ENCODE results near the gene EPG5. TPM values are rescaled to one million over a fixed set of nuclear protein-coding genes. Genes with fewer than 3 reads are reported as not detected.

EPG5 gene
- polyA plus RNA-seq, 1 experiment: 37.8 TPM

DNA sequence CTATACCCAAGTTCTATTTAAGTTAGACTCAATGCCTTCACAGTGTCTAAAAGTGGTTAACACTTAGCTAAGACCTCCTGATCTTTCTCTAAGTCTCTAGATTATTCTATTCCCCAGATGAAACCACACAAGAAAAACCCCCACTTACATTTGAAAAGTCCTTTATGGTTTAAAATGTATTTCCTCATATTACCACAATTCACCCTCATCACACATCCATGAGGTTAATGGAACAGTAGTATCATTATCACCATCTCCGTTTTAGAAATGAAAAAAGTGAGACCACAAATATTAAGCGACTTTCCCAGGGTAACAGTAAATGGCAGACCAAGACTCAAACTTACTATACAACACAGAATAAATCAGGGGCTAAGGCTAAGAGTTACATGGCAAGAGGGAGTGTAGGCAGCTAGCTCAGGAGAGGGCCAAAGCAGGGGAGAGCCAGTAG, 28.6 kb downstream of the EPG5 start:
- POLR2A ChIA-PET: interaction anchor here (0.6 kb wide), 1 partner anchor 13 kb away, joined by 3 read pairs; no protein-coding TSS in a partner anchor
- DNase-seq (ENCODE audit: low read depth): no peak
- CTCF ChIA-PET: no interaction called here
- H3K4me3 ChIP-seq (ENCODE audit: low read depth, low read length): no peak overlapping the region
- peaks cover 13% of the 10 kb centered on the region for H3K36me3 ChIP-seq (ENCODE audit: control insufficient read depth, insufficient read depth, low read length)
- TF ChIP-seq, protein P1, sequence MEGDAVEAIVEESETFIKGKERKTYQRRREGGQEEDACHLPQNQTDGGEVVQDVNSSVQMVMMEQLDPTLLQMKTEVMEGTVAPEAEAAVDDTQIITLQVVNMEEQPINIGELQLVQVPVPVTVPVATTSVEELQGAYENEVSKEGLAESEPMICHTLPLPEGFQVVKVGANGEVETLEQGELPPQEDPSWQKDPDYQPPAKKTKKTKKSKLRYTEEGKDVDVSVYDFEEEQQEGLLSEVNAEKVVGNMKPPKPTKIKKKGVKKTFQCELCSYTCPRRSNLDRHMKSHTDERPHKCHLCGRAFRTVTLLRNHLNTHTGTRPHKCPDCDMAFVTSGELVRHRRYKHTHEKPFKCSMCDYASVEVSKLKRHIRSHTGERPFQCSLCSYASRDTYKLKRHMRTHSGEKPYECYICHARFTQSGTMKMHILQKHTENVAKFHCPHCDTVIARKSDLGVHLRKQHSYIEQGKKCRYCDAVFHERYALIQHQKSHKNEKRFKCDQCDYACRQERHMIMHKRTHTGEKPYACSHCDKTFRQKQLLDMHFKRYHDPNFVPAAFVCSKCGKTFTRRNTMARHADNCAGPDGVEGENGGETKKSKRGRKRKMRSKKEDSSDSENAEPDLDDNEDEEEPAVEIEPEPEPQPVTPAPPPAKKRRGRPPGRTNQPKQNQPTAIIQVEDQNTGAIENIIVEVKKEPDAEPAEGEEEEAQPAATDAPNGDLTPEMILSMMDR (IDR thresholded peaks at IDR 0.05; ENCODE audit: insufficient read depth, low read depth, low read length): no peak
- no peaks in the 10 kb centered on the region for H3K27me3 ChIP-seq (ENCODE audit: control insufficient read depth, insufficient read depth, low read length)

DNA sequence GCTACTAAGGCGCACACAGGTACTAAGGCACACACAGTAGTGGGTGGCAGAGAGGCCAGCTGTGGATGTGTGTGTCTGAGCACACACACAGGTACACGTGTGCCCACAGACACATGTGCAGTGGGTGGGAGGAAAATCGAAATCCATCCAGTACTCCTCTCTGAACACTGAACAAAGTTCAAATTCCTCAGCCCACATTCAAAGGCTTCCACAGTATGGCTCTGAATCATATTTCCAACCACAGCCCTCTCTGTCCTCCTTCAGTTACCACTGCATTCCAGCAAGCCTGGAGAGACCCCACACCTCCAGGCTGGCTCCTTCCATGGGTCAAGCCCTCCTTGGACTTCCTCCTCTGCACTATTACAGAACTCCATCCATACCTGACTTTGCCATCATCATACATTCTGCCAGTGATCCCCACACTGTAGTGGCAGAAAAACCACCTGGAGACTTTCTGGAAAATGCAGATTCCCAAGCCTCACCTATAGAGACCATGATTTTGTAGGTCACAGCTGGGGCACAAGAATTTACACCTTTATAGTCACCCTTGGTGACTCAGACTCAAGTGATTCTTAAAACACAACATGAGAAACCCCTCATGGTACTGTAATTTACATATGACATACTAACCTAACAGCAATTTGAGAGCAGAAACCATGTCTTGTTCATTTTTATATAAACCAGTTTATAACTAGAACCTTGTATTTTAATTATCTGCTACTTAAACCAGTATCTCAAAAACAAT, 31.4 kb downstream of the EPG5 start:
- ChIA-PET CTCF (interaction anchor here (0.7 kb wide), 1 partner anchor 135 kb away, joined by 5 read pairs; no protein-coding TSS in a partner anchor), POLR2A (interaction anchor here (0.6 kb wide), 1 partner anchor 25 kb away, joined by 4 read pairs; no protein-coding TSS in a partner anchor)
- TF ChIP-seq, protein P1 (IDR thresholded peaks at IDR 0.05; ENCODE audit: insufficient read depth, low read depth, low read length): no peak
- Histone ChIP-seq H3K27me3 (ENCODE audit: control insufficient read depth, insufficient read depth, low read length) (no peaks in the 10 kb centered on the region), H3K4me3 (ENCODE audit: low read depth, low read length) (no peak overlapping the region), H3K36me3 (ENCODE audit: control insufficient read depth, insufficient read depth, low read length) (peaks cover 15% of the 10 kb centered on the region)
- no peak for DNase-seq (ENCODE audit: low read depth)

DNA sequence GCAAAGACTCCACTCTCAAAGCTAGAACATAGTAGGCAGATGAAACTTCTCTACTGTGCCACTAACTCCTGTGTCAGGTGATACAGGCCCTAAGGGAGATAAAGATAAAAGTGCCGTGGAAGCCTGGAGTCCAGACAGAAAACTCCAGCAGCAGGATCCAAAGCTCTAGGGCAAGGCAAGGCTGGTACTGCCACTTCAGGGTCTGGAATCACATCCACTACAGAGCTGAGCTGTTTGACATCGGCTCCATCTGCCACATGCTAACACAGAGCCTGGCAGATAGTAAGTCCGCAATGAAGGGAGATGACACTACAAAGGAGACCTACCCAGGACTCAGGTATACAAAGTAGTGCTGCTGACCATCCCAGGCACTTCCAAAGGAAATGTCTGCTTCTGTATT, 34.4 kb downstream of the EPG5 start:
- H3K36me3 ChIP-seq (ENCODE audit: control insufficient read depth, insufficient read depth, low read length): peaks cover 8% of the 10 kb centered on the region
- H3K4me3 ChIP-seq (ENCODE audit: low read depth, low read length): no peak overlapping the region
- H3K27me3 ChIP-seq (ENCODE audit: control insufficient read depth, insufficient read depth, low read length): no peaks in the 10 kb centered on the region
- POLR2A ChIA-PET: no interaction called here
- TF ChIP-seq, protein P1 (IDR thresholded peaks at IDR 0.05; ENCODE audit: insufficient read depth, low read depth, low read length): no peak
- CTCF ChIA-PET: interaction anchor here (0.6 to 2.0 kb wide), 4 partner anchors 9 to 44 kb away, joined by 3 to 5 read pairs (median 4); no protein-coding TSS in a partner anchor
- DNase-seq (ENCODE audit: low read depth): no peak

DNA sequence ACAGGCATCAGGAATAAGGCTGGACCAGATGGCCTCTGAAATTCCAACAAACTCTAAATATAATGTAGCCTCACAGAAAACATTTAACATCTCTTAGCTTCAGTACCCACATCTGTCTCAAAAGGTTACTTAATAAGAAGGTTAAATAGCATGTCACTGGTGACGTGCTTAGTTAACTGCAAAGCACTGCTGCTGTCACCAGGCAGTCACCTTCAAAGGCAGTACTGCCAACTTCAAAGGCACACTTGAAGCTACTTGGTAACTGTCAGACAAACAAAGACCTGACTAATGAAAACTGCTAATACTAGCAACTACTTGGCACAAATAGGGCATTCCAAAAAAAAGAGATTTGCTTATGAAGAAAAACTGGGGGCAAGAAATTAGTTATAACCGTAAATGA, 36.2 kb downstream of the EPG5 start:
- H3K36me3 ChIP-seq (ENCODE audit: control insufficient read depth, insufficient read depth, low read length): peaks cover 9% of the 10 kb centered on the region
- no peak for DNase-seq (ENCODE audit: low read depth)
- ChIA-PET CTCF (interaction anchor here (1.4 to 1.5 kb wide), 2 partner anchors 9 to 20 kb away, joined by 3 to 4 read pairs; no protein-coding TSS in a partner anchor), POLR2A (no interaction called here)
- TF ChIP-seq, protein P1 (IDR thresholded peaks at IDR 0.05; ENCODE audit: insufficient read depth, low read depth, low read length): no peak
- H3K27me3 ChIP-seq (ENCODE audit: control insufficient read depth, insufficient read depth, low read length): no peaks in the 10 kb centered on the region
- H3K4me3 ChIP-seq (ENCODE audit: low read depth, low read length): no peak overlapping the region

- CTCF ChIA-PET: interaction anchor here (1.1 kb wide), 1 partner anchor 47 kb away, joined by 3 read pairs; no protein-coding TSS in a partner anchor
- Histone ChIP-seq H3K27me3 (ENCODE audit: control insufficient read depth, insufficient read depth, low read length) (no peaks in the 10 kb centered on the region), H3K4me3 (ENCODE audit: low read depth, low read length) (no peak overlapping the region), H3K36me3 (ENCODE audit: control insufficient read depth, insufficient read depth, low read length) (peaks cover 7% of the 10 kb centered on the region)
- TF ChIP-seq, protein P1 (IDR thresholded peaks at IDR 0.05; ENCODE audit: insufficient read depth, low read depth, low read length): no peak
- no peak for DNase-seq (ENCODE audit: low read depth)
- POLR2A ChIA-PET: no interaction called here
Observed at GRCh38 chr18:45926691-45927090, 40.4 kb downstream of the EPG5 start.

All from BJ (cell line).